H1 (cell line): ENCODE measurements around the gene MIDN. TPM values are rescaled to one million over a fixed set of nuclear protein-coding genes. Genes with fewer than 3 reads are reported as not detected.

Experiments
- CTCF ChIA-PET: fragments of 300-600 bp; sonication (Branson Sonifier 250); formaldehyde crosslinking; loops from one replicate; lab custom pipeline; 2021; ENCODE audit not compliant: partially characterized antibody; lab: Charles Lee
- POLR2A ChIA-PET: fragments of 300-600 bp; sonication (Branson Sonifier 250); formaldehyde crosslinking; loops from one replicate; lab custom pipeline; 2021; ENCODE audit warnings: inconsistent platforms; ENCODE audit not compliant: partially characterized antibody; lab: Charles Lee
- DNase-seq, 2 experiments: peaks; one replicate each; pipeline versions ENCODE4 v3.0.0 to v3.0.0-alpha.2; 2010 to 2022; ENCODE audit warnings: low spot score in 2 of 2, low read depth in 1 of 2, mixed read lengths in 1 of 2
- FAIRE-seq: peaks from 2 replicates; lab custom pipeline; 2011; peaks lifted over from hg19 to GRCh38; lab: Jason Lieb, UNC
- H2AFZ ChIP-seq: 2 replicates; pipeline ENCODE4 v1.8.1; 2012; ENCODE audit warnings: low read length, inconsistent platforms
- H2AK5ac ChIP-seq: 2 replicates; pipeline ENCODE4 v1.6.1; 2013; ENCODE audit warnings: low read depth, low read length
- H2BK120ac ChIP-seq: replicated peaks from 2 replicates; pipeline ENCODE3; 2013; ENCODE audit warnings: low read depth, low read length, inconsistent platforms
- H2BK12ac ChIP-seq: 2 replicates; pipeline ENCODE4 v1.6.1; 2013; ENCODE audit warnings: low read depth, low read length
- H2BK15ac ChIP-seq: 2 replicates; pipeline ENCODE4 v1.6.1; 2013; ENCODE audit warnings: low read length
- H2BK20ac ChIP-seq: 2 replicates; pipeline ENCODE4 v1.6.1; 2013; ENCODE audit warnings: low read length
- H2BK5ac ChIP-seq: 2 replicates; pipeline ENCODE4 v1.6.1; 2013; ENCODE audit warnings: low read depth, low read length
- H3K14ac ChIP-seq: 2 replicates; pipeline ENCODE4 v1.6.1; 2013; ENCODE audit warnings: inconsistent platforms; ENCODE audit not compliant: insufficient read length
- H3K18ac ChIP-seq: 2 replicates; pipeline ENCODE4 v1.6.1; 2013; ENCODE audit warnings: low read length; ENCODE audit errors: extremely low read depth
- H3K23ac ChIP-seq: 2 replicates; pipeline ENCODE4 v1.6.1; 2013; ENCODE audit warnings: inconsistent platforms; ENCODE audit not compliant: insufficient read length
- H3K23me2 ChIP-seq: 2 replicates; pipeline ENCODE4 v1.6.1; 2013; ENCODE audit warnings: low read depth, low read length
- H3K27ac ChIP-seq: 2 replicates; pipeline ENCODE4 v1.6.1; 2011; ENCODE audit warnings: low read depth, low read length, inconsistent platforms
- H3K27me3 ChIP-seq, 4 experiments: replicated peaks in 1 of 4; 1 replicate in 1 of 4; 2 replicates in 3 of 4; pipeline versions ENCODE4 v1.6.1 to v1.8.1; 2011 to 2013; ENCODE audit warnings: low read length in 3 of 4, mild to moderate bottlenecking in 3 of 4, inconsistent platforms in 2 of 4, mixed read lengths in 2 of 4, moderate library complexity in 1 of 4; ENCODE audit not compliant: control insufficient read depth in 3 of 4, insufficient read depth in 3 of 4; ENCODE audit errors: extremely low read depth in 1 of 4
- H3K36me3 ChIP-seq, 4 experiments: 2 replicates each; pipeline versions ENCODE4 v1.6.1 to v1.8.1; 2011 to 2013; ENCODE audit warnings: mild to moderate bottlenecking in 4 of 4, low read length in 3 of 4, moderate library complexity in 2 of 4, control low read depth in 1 of 4, inconsistent platforms in 1 of 4; ENCODE audit not compliant: insufficient read depth in 4 of 4, control insufficient read depth in 2 of 4
- H3K4ac ChIP-seq: replicated peaks from 2 replicates; pipeline ENCODE3; 2013; ENCODE audit warnings: low read length, low read depth, mixed read lengths, inconsistent platforms; ENCODE audit not compliant: insufficient read length
- H3K4me1 ChIP-seq, 4 experiments: replicated peaks in 1 of 4; 1 replicate in 1 of 4; 2 replicates in 3 of 4; pipeline versions ENCODE4 v1.6.1 to v1.8.1; 2011 to 2013; ENCODE audit warnings: low read length in 3 of 4, inconsistent platforms in 2 of 4, mixed read lengths in 1 of 4; ENCODE audit not compliant: insufficient read depth in 4 of 4, control insufficient read depth in 3 of 4
- H3K4me2 ChIP-seq, 2 experiments: 2 replicates each; pipeline versions ENCODE4 v1.6.1 to v1.8.1; 2011 to 2013; ENCODE audit warnings: low read depth in 2 of 2, low read length in 2 of 2, control low read depth in 1 of 2, inconsistent platforms in 1 of 2, mild to moderate bottlenecking in 1 of 2; ENCODE audit not compliant: insufficient read depth in 1 of 2
- H3K4me3 ChIP-seq, 4 experiments: fragments of 200-600, 300-600 bp in 1 of 4; sonication (generic), shearing (Covaris generic), sonication (Bioruptor Twin) in 1 of 4; 2 replicates each; pipeline versions ENCODE4 v1.5.1 to v1.8.1; 2011 to 2016; ENCODE audit warnings: low read length in 4 of 4, low read depth in 3 of 4, control low read depth in 2 of 4, inconsistent platforms in 2 of 4, mild to moderate bottlenecking in 2 of 4, mixed read lengths in 1 of 4, moderate library complexity in 1 of 4; ENCODE audit not compliant: insufficient read depth in 2 of 4; ENCODE audit errors: extremely low read depth in 1 of 4
- H3K56ac ChIP-seq: replicated peaks from 2 replicates; pipeline ENCODE3; 2013; ENCODE audit warnings: low read depth, mild to moderate bottlenecking, mixed read lengths, low read length, inconsistent platforms; ENCODE audit not compliant: insufficient read length
- H3K79me1 ChIP-seq: 2 replicates; pipeline ENCODE4 v1.6.1; 2013; ENCODE audit warnings: low read depth, low read length, control low read depth
- H3K79me2 ChIP-seq, 2 experiments: 2 replicates each; pipeline versions ENCODE4 v1.6.1 to v1.8.1; 2012 to 2013; ENCODE audit warnings: low read length in 2 of 2, mild to moderate bottlenecking in 2 of 2, inconsistent platforms in 1 of 2; ENCODE audit not compliant: insufficient read depth in 2 of 2, control insufficient read depth in 1 of 2
- H3K9ac ChIP-seq, 4 experiments: replicated peaks in 1 of 4; 1 replicate in 1 of 4; 2 replicates in 3 of 4; pipeline versions ENCODE4 v1.6.1 to v1.8.1; 2011 to 2013; ENCODE audit warnings: low read depth in 3 of 4, low read length in 3 of 4, control low read depth in 2 of 4, mild to moderate bottlenecking in 2 of 4, moderate library complexity in 2 of 4, inconsistent platforms in 1 of 4; ENCODE audit errors: extremely low read depth in 1 of 4
- H3K9me3 ChIP-seq, 2 experiments: 2 replicates each; pipeline versions ENCODE4 v1.6.1 to v1.8.1; 2012 to 2013; ENCODE audit warnings: mild to moderate bottlenecking in 2 of 2, moderate library complexity in 2 of 2, control low read depth in 1 of 2, inconsistent platforms in 1 of 2, low read depth in 1 of 2, low read length in 1 of 2, mixed read lengths in 1 of 2; ENCODE audit not compliant: insufficient read depth in 2 of 2
- H4K20me1 ChIP-seq, 2 experiments: replicated peaks in 1 of 2; 2 replicates each; pipeline versions ENCODE3 to v1.8.1; 2011 to 2013; ENCODE audit warnings: inconsistent platforms in 2 of 2, low read length in 2 of 2, mild to moderate bottlenecking in 1 of 2; ENCODE audit not compliant: insufficient read depth in 2 of 2, control insufficient read depth in 1 of 2
- H4K5ac ChIP-seq: 2 replicates; pipeline ENCODE4 v1.6.1; 2013; ENCODE audit warnings: low read length, low read depth, mixed read lengths, inconsistent platforms; ENCODE audit not compliant: insufficient read length
- H4K8ac ChIP-seq: 2 replicates; pipeline ENCODE4 v1.8.0; 2013; ENCODE audit warnings: mild to moderate bottlenecking, moderate library complexity, low read length, inconsistent platforms; ENCODE audit not compliant: insufficient read depth; ENCODE audit errors: extremely low read depth
- H4K91ac ChIP-seq: replicated peaks from 2 replicates; pipeline ENCODE3; 2013; ENCODE audit warnings: low read length, mixed read lengths, inconsistent platforms; ENCODE audit not compliant: insufficient read length
- CEBPB ChIP-seq: IDR thresholded peaks from 2 replicates; pipeline ENCODE4 v1.6.1; 2012; ENCODE audit warnings: low read depth, low read length
- CREB1 ChIP-seq: IDR thresholded peaks from 2 replicates; pipeline ENCODE4 v1.6.1; 2012; ENCODE audit warnings: inconsistent platforms
- EZH2 ChIP-seq: fragments of 200-600 bp; sonication (generic); IDR thresholded peaks from 2 replicates; pipeline ENCODE4 v1.7.1; 2012; ENCODE audit warnings: low read depth, mild to moderate bottlenecking, moderate library complexity, low read length, inconsistent platforms; ENCODE audit not compliant: severe bottlenecking
- HDAC2 ChIP-seq, 2 experiments: fragments of 300-600 bp in 1 of 2; sonication (generic) in 1 of 2; IDR thresholded peaks; 2 replicates each; pipeline ENCODE4 v1.6.1; 2011 to 2012; ENCODE audit warnings: low read depth in 2 of 2, low read length in 2 of 2, mild to moderate bottlenecking in 2 of 2, moderate library complexity in 2 of 2, borderline replicate concordance in 1 of 2, inconsistent platforms in 1 of 2
- KDM5A ChIP-seq: fragments of 200-600 bp; IDR thresholded peaks from 2 replicates; pipeline ENCODE4 v1.7.1; 2012; ENCODE audit warnings: mild to moderate bottlenecking, low read length, inconsistent platforms, mixed read lengths
- RFX5 ChIP-seq: IDR thresholded peaks from 2 replicates; pipeline ENCODE4 v1.6.1; 2011; ENCODE audit warnings: low read depth, low read length, improper control_type of control experiment, borderline replicate concordance
- SP1 ChIP-seq: IDR thresholded peaks from 2 replicates; pipeline ENCODE4 v1.6.1; 2011; ENCODE audit warnings: low read depth, low read length
- SP4 ChIP-seq: IDR thresholded peaks from 2 replicates; pipeline ENCODE4 v1.6.1; 2012; ENCODE audit warnings: low read length, inconsistent platforms
- SRF ChIP-seq: IDR thresholded peaks from 2 replicates; pipeline ENCODE4 v1.6.1; 2011; ENCODE audit warnings: mild to moderate bottlenecking, low read depth, low read length, moderate library complexity
- SUZ12 ChIP-seq: fragments of 200-600 bp; sonication (generic); IDR thresholded peaks from 2 replicates; pipeline ENCODE4 v1.6.1; 2012; ENCODE audit warnings: mild to moderate bottlenecking, inconsistent platforms, low read length, moderate library complexity, mixed read lengths
- WGBS, 2 experiments: shearing (Covaris generic) in 1 of 2; methylation state at CpG; one replicate each; pipeline versions ENCODE4 v1.1.6 to v1.1.7; 2013 to 2015; ENCODE audit warnings: low lambda C conversion rate in 2 of 2, mixed read lengths in 2 of 2, inconsistent platforms in 1 of 2, low coverage in 1 of 2, missing lambda C conversion rate in 1 of 2; ENCODE audit not compliant: insufficient replicate concordance in 2 of 2, insufficient coverage in 1 of 2, insufficient read length in 1 of 2; ENCODE audit errors: extremely low coverage in 1 of 2, missing lambda C conversion rate in 1 of 2; 5-methylcytosine and 5-hydroxymethylcytosine counted together
- polyA plus RNA-seq, 7 experiments: library from polyadenylated mRNA; depleted of rRNA in 3 of 7; stranded (reverse) in 5 of 7; unstranded in 2 of 7; fragments of >200 nt in 5 of 7; fragments of 200-250 nt in 2 of 7; gene quantifications; 1 replicate in 5 of 7; 2 replicates in 1 of 7; 4 replicates in 1 of 7; pipeline versions ENCODE4 v1.2.1 to v1.2.3, GENCODE V29; 2011 to 2013; ENCODE audit warnings: missing spikeins in 2 of 7, mixed read lengths in 2 of 7
- total RNA-seq: library from RNA; stranded (reverse); fragmentation: NEBNext Ultra II Directional; extraction: Animal tissue kit (Norgen Biotek cat#: 25700); gene quantifications from 2 replicates; pipeline ENCODE4 v1.2.1, GENCODE V29; 2021
- TF ChIP-seq, protein P1 (sequence below): IDR thresholded peaks from 2 replicates; pipeline ENCODE4 v1.6.1; 2011; ENCODE audit warnings: low read depth, mild to moderate bottlenecking, low read length; ENCODE audit not compliant: insufficient read depth

MIDN gene
- total and polyA plus RNA-seq, 2 of the 8 experiments (the other 6 are each of a cell fraction or from before 2014, with no cell fraction given), result 39.8 to 159 TPM

DNA sequence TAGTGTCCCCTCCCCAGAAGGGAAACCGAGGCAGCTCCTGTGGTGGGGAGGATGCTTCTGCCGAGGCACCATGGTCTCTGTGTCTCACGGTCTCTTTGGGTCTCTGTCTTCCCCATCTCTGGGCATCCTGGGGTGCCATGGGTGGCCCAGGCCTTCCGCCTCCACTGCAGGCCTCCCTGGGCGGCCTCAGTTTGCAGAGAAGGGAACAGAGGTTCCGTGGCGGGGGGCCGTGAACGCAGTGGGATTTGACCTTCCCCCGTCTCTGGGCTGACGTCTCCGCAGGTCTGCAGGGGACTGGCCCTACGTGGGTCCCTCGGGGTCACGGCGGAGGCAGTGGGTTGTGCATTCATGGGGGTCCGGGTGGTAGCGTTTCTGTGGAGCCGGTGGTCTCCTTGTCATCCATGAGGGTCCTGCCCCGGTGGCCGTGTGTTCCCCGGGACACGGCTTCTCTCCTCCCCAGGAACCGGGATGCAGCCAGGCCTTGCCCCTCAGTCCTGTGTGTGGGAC is 41.9 kb downstream of the MIDN start:
- no peak overlapping the region for H3K4me3 ChIP-seq
- H2BK20ac ChIP-seq, result no peak overlapping the region
- 96% methylated on average over 21 of the region's 24 CpGs; no CpG with 5 or more reads in 1 of the 2 experiments for WGBS, 2 experiments
- no peak overlapping the region for H3K4ac ChIP-seq
- H2BK15ac ChIP-seq, result no peak overlapping the region
- no peak overlapping the region for H3K27ac ChIP-seq
- peaks cover 0 to 11% (median 3%) of the 10 kb centered on the region in 4 experiments; a peak in 4 of 7 replicates for H3K4me1 ChIP-seq
- H3K9me3 ChIP-seq, result no peaks in the 10 kb centered on the region
- H3K56ac ChIP-seq, result no peak overlapping the region
- H3K18ac ChIP-seq, result no peak overlapping the region
- ChIA-PET POLR2A (interaction anchor here (0.6 to 2.5 kb wide), 5 partner anchors 15 to 714 kb away, joined by 3 to 16 read pairs (median 5); partner anchors contain the start of genes CIRBP and FAM174C), CTCF (interaction anchor here (1.4 kb wide), 1 partner anchor 22 kb away, joined by 4 read pairs; no protein-coding TSS in a partner anchor)
- no peak overlapping the region for H2AFZ ChIP-seq
- DNase-seq (no peak), FAIRE-seq (no peak)
- H4K20me1 ChIP-seq, result peaks cover 5 to 7% of the 10 kb centered on the region in 2 experiments
- no peak overlapping the region for H2BK120ac ChIP-seq
- H3K23me2 ChIP-seq, result peaks cover 3% of the 10 kb centered on the region; the same call in 1 of the 2 replicates
- no peaks in the 10 kb centered on the region; the same call in 1 of the 2 replicates for H3K79me1 ChIP-seq
- no peak overlapping the region for H3K23ac ChIP-seq
- no peak overlapping the region for H2AK5ac ChIP-seq
- H4K8ac ChIP-seq, result peak overlapping the region; percentile 85
- no peaks in the 10 kb centered on the region for H3K79me2 ChIP-seq
- H2BK12ac ChIP-seq, result no peak overlapping the region
- H3K27me3 ChIP-seq, result peaks cover 0 to 9% (median 2%) of the 10 kb centered on the region in 4 experiments; a peak in 5 of 7 replicates
- no peak overlapping the region for H3K14ac ChIP-seq
- TF ChIP-seq, protein P1, sequence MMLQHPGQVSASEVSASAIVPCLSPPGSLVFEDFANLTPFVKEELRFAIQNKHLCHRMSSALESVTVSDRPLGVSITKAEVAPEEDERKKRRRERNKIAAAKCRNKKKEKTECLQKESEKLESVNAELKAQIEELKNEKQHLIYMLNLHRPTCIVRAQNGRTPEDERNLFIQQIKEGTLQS, result no peak
- TF ChIP-seq RFX5, result no peak
- TF ChIP-seq SRF, result no peak
- TF ChIP-seq SUZ12, result no peak
- TF ChIP-seq SP1, result no peak
- TF ChIP-seq EZH2, result no peak
- no peak for TF ChIP-seq HDAC2 (IDR thresholded peaks at IDR 0.05; ENCODE audit: borderline replicate concordance in 1 of 2, low read depth in 2 of 2, low read length in 2 of 2)
- TF ChIP-seq CREB1, result no peak
- TF ChIP-seq CEBPB, result no peak
- no peak for TF ChIP-seq KDM5A
- no peak for TF ChIP-seq SP4
- no peak overlapping the region for H2BK5ac ChIP-seq
- no peak overlapping the region for H4K5ac ChIP-seq
- no peak overlapping the region for H3K9ac ChIP-seq
- H4K91ac ChIP-seq, result no peak overlapping the region
- no peak overlapping the region for H3K4me2 ChIP-seq
- no peaks in the 10 kb centered on the region for H3K36me3 ChIP-seq
